A673 (cell line): ENCODE data around the gene PCDH11Y.
"Not testable (repeated sequence)": the region's sequence is repeated elsewhere in the genome, so short reads cannot be mapped to it uniquely, and the experiment has no call there.

Source experiments
- EZH2 ChIP-seq: fragments of 200-600 bp; sonication (generic); IDR thresholded peaks from 2 replicates; pipeline ENCODE4 v1.6.1; 2017; ENCODE audit warnings: borderline replicate concordance, low read depth, mild to moderate bottlenecking, mixed read lengths, antibody characterized with exemption, low read length; ENCODE audit not compliant: poor library complexity, severe bottlenecking
- TF ChIP-seq, protein P1 (sequence below): fragments of 300-800, 200-600 bp; sonication (generic); conservative IDR thresholded peaks from 2 replicates; pipeline ENCODE4 v1.5.1; 2017; ENCODE audit warnings: low read depth, mild to moderate bottlenecking, antibody characterized with exemption, low read length, moderate library complexity, mixed read lengths

DNA sequence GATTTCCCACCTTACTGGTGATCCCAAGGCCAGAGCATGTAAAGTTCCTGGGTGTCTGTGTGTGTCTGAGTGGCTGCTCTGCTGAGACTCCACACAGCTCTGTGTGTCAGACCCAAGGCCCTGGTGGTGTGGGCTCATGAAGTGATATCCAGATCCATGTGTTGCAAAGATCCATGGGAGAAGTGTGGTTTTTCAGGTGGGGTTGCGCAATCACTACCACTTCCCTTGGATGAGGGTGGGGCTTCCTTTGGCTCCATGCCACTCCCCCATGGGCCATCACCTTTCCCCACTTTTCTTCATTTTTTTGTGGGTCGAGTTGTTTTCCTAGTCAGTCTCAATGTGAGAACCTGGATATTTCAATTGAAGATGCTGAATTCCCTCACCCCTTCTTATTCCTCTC is 182.9 kb downstream of the PCDH11Y start:
- TF ChIP-seq, protein P1, sequence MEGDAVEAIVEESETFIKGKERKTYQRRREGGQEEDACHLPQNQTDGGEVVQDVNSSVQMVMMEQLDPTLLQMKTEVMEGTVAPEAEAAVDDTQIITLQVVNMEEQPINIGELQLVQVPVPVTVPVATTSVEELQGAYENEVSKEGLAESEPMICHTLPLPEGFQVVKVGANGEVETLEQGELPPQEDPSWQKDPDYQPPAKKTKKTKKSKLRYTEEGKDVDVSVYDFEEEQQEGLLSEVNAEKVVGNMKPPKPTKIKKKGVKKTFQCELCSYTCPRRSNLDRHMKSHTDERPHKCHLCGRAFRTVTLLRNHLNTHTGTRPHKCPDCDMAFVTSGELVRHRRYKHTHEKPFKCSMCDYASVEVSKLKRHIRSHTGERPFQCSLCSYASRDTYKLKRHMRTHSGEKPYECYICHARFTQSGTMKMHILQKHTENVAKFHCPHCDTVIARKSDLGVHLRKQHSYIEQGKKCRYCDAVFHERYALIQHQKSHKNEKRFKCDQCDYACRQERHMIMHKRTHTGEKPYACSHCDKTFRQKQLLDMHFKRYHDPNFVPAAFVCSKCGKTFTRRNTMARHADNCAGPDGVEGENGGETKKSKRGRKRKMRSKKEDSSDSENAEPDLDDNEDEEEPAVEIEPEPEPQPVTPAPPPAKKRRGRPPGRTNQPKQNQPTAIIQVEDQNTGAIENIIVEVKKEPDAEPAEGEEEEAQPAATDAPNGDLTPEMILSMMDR: not testable (repeated sequence)
- TF ChIP-seq EZH2: not testable (repeated sequence)
